A673 (cell line): ENCODE data around the gene SPRED2.

ENCODE experiments used
- CTCF ChIP-seq: fragments of 300-800, 200-600 bp; sonication (generic); conservative IDR thresholded peaks from 2 replicates; pipeline ENCODE4 v1.5.1; 2017; ENCODE audit warnings: low read depth, mild to moderate bottlenecking, antibody characterized with exemption, low read length, moderate library complexity, mixed read lengths
- EZH2 ChIP-seq: fragments of 200-600 bp; sonication (generic); IDR thresholded peaks from 2 replicates; pipeline ENCODE4 v1.6.1; 2017; ENCODE audit warnings: borderline replicate concordance, low read depth, mild to moderate bottlenecking, mixed read lengths, antibody characterized with exemption, low read length; ENCODE audit not compliant: poor library complexity, severe bottlenecking

- TF ChIP-seq CTCF (no peak), EZH2 (no peak)
These were observed 155.3 kb downstream of the SPRED2 start for GRCh38 chr2:65277118-65277517.
